ENCODE data around the gene LSP1. TPM values are rescaled to one million over a fixed set of nuclear protein-coding genes. Genes with fewer than 3 reads are reported as not detected.

Gene LSP1
- total and polyA plus RNA-seq, 2 of the 8 experiments (the other 6 are each of a cell fraction or from before 2014, with no cell fraction given): 0.03 TPM; not detected in 1

- TF ChIP-seq MAFK (IDR thresholded peaks at IDR 0.05; ENCODE audit: low read depth, low read length) (no peak), ATF3 (IDR thresholded peaks at IDR 0.05; ENCODE audit: insufficient read depth, low read depth, low read length) (no peak), KDM4A (IDR thresholded peaks at IDR 0.05; ENCODE audit: low read depth, low read length, severe bottlenecking) (no peak), MAX (IDR thresholded peaks at IDR 0.05) (no peak), SIN3A (conservative IDR thresholded peaks at IDR 0.05 in 1 of 2, IDR thresholded peaks at IDR 0.05 in 1 of 2; ENCODE audit: low read depth in 1 of 2, low read length in 2 of 2) (no peak), SIX5 (IDR thresholded peaks at IDR 0.05; ENCODE audit: low read depth, low read length) (no peak), SAP30 (IDR thresholded peaks at IDR 0.05; ENCODE audit: insufficient read depth, insufficient replicate concordance, low read length) (no peak)
Measured at GRCh38 chr11:1916132-1916985, 63.5 kb downstream of the LSP1 start (continued).

Data from H1 (cell line).